ENCODE data around the gene CASQ2.

Gene CASQ2

GRCh38 chr1:115748401-115749150 lies 19.9 kb downstream of the CASQ2 start:
- Histone ChIP-seq H3K27ac (no peak overlapping the region), H3K9me3 (no peaks in the 10 kb centered on the region), H3K27me3 (peaks cover 6% of the 10 kb centered on the region), H3K4me3 (ENCODE audit: low read depth in 1 of 2, low read length in 1 of 2) (no peak overlapping the region), H3K4me1 (ENCODE audit: control insufficient read depth in 1 of 2, insufficient read depth in 1 of 2, low read depth in 1 of 2, low read length in 1 of 2) (no peaks in the 10 kb centered on the region), H3K36me3 (no peaks in the 10 kb centered on the region)
- TF ChIP-seq, protein P1, sequence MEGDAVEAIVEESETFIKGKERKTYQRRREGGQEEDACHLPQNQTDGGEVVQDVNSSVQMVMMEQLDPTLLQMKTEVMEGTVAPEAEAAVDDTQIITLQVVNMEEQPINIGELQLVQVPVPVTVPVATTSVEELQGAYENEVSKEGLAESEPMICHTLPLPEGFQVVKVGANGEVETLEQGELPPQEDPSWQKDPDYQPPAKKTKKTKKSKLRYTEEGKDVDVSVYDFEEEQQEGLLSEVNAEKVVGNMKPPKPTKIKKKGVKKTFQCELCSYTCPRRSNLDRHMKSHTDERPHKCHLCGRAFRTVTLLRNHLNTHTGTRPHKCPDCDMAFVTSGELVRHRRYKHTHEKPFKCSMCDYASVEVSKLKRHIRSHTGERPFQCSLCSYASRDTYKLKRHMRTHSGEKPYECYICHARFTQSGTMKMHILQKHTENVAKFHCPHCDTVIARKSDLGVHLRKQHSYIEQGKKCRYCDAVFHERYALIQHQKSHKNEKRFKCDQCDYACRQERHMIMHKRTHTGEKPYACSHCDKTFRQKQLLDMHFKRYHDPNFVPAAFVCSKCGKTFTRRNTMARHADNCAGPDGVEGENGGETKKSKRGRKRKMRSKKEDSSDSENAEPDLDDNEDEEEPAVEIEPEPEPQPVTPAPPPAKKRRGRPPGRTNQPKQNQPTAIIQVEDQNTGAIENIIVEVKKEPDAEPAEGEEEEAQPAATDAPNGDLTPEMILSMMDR (IDR thresholded peaks at IDR 0.05) = no peak

DNA sequence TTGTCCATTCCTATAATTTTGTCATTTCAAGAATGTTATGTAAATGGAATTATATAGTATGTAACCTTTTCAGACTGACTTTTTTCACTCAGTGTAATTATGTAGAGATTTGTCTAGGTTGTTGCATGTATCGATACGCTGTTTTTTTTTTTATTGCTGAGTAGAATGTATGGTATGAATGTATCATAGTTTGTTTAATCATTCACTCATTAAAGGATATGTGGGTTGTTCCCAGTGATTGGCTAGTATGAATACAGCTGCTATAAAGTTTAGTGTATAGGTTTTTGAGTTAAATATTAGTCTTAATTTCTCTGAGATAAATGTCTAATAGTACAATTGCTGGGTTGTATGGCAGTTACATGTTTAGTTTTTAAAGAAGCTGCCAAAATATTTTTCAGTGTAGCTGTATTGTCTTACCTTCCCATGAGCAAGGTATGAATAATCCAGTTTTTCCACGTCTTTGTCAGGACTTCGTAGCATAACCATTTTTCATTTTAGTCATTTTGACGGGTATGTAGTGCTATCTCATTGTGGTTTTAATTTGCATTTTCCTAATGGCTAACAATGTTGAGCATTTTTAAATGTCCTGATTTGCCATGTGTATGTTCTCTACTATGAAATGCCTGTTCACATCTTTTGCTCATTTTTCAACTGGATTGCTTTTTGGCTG lies 22.4 kb downstream of the CASQ2 start:
- Histone ChIP-seq H3K4me1 (ENCODE audit: control insufficient read depth in 1 of 2, insufficient read depth in 1 of 2, low read depth in 1 of 2, low read length in 1 of 2) (no peaks in the 10 kb centered on the region), H3K27ac (no peak overlapping the region), H3K9me3 (no peaks in the 10 kb centered on the region), H3K27me3 (peaks cover 7% of the 10 kb centered on the region), H3K4me3 (ENCODE audit: low read depth in 1 of 2, low read length in 1 of 2) (no peak overlapping the region), H3K36me3 (no peaks in the 10 kb centered on the region)
- TF ChIP-seq, protein P1 (IDR thresholded peaks at IDR 0.05) = no peak

- H3K36me3 ChIP-seq = no peaks in the 10 kb centered on the region
- H3K9me3 ChIP-seq = no peaks in the 10 kb centered on the region
- no peaks in the 10 kb centered on the region for H3K4me1 ChIP-seq (ENCODE audit: control insufficient read depth in 1 of 2, insufficient read depth in 1 of 2, low read depth in 1 of 2, low read length in 1 of 2)
- no peak overlapping the region for H3K4me3 ChIP-seq (ENCODE audit: low read depth in 1 of 2, low read length in 1 of 2)
- no peak overlapping the region for H3K27ac ChIP-seq
- TF ChIP-seq, protein P1 (IDR thresholded peaks at IDR 0.05) = no peak
- peaks cover 8% of the 10 kb centered on the region for H3K27me3 ChIP-seq
Observed at GRCh38 chr1:115744646-115745275, 23.8 kb downstream of the CASQ2 start.

DNA sequence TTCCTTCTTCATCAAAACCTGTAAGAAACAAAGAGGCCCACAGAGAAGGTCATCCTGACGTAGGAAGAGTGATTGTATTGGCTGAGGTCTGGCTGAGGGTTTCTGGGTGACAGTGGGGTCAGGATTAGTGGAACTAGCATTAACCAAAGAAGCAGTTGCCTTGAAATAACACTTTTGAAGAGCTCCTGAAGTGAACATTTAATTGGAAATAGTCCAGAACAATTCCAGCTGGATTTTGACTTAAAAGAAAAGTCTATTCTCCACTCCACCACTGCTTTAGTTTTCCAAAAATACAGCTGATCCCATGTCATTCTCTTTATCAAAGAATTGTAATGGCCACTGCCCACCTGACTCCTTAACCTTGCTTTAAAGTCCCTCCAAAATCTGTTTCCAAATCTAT lies 27.7 kb downstream of the CASQ2 start:
- Histone ChIP-seq H3K4me1 (ENCODE audit: control insufficient read depth in 1 of 2, insufficient read depth in 1 of 2, low read depth in 1 of 2, low read length in 1 of 2) (no peaks in the 10 kb centered on the region), H3K9me3 (no peaks in the 10 kb centered on the region), H3K4me3 (ENCODE audit: low read depth in 1 of 2, low read length in 1 of 2) (no peak overlapping the region), H3K27ac (no peak overlapping the region), H3K27me3 (peaks cover 28% of the 10 kb centered on the region), H3K36me3 (no peaks in the 10 kb centered on the region)
- TF ChIP-seq, protein P1 (IDR thresholded peaks at IDR 0.05) = no peak

DNA sequence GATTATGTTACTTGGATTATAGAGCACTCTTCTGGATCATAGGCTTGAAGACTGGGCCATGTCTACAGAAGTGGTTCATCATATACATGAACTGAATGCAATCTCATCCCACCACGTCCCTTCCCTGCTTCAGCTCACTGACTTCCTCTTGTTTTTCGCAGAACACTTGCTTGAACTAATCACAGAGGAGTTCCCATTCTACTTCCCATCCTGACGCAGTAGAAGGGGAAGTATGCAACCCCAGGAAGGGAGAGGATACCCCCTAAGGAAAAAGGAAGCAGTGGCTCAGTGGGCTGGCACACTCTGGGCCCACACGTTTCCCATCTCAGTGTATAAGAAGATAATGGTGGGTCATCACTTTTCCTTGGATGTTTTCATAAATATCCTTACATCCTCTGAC lies 36.2 kb downstream of the CASQ2 start:
- H3K36me3 ChIP-seq = no peaks in the 10 kb centered on the region

More for the DNA sequence above, 36.2 kb downstream of the CASQ2 start:
- Histone ChIP-seq H3K9me3 (no peaks in the 10 kb centered on the region), H3K4me1 (ENCODE audit: control insufficient read depth in 1 of 2, insufficient read depth in 1 of 2, low read depth in 1 of 2, low read length in 1 of 2) (peaks cover 7% of the 10 kb centered on the region in 2 experiments), H3K4me3 (ENCODE audit: low read depth in 1 of 2, low read length in 1 of 2) (no peak overlapping the region), H3K27me3 (peaks cover 18% of the 10 kb centered on the region), H3K27ac (no peak overlapping the region)
- TF ChIP-seq, protein P1 (IDR thresholded peaks at IDR 0.05) = no peak
